Measurements from ENCODE around the gene ZCCHC7. TPM values are rescaled to one million over a fixed set of nuclear protein-coding genes. Genes with fewer than 3 reads are reported as not detected.
"Not testable (repeated sequence)": the region's sequence is repeated elsewhere in the genome, so short reads cannot be mapped to it uniquely, and the experiment has no call there.

Gene ZCCHC7
- total RNA-seq (10 to 100 TPM; 15.9 to 37.4 (median 30.2) TPM), polyA plus RNA-seq (10 to 100 TPM; 15.8 to 20.4 TPM)
- long read RNA-seq, donor 1, transcript ZCCHC7-202 (9 exons, 2,619 nt): major isoform, 20 of 95 reads
- long read RNA-seq, donor 1, partial matches to known transcripts: 31 of 95 reads
- long read RNA-seq, donor 1, other reads (novel, unspliced or antisense): 43 of 95 reads
- long read RNA-seq, donor 2, transcript ZCCHC7-202 (9 exons, 2,619 nt): major isoform, 7 of 14 reads
- long read RNA-seq, donor 2, partial matches to known transcripts: 7 of 14 reads
- long read RNA-seq, donor 2, other reads (novel, unspliced or antisense): 0 of 14 reads
- long read RNA-seq, donor 3, transcript ZCCHC7-202 (9 exons, 2,619 nt): major isoform, 14 of 31 reads
- long read RNA-seq, donor 3, partial matches to known transcripts: 3 of 31 reads
- long read RNA-seq, donor 3, other reads (novel, unspliced or antisense): 14 of 31 reads

- peak; percentile 95 to 97 (median 97) for DNase-seq
- TF ChIP-seq EP300 (IDR thresholded peaks at IDR 0.05) (no peak), POLR2A (IDR thresholded peaks at IDR 0.05) (peak; percentile 89)
- Histone ChIP-seq H3K9me3 (no peaks in the 10 kb centered on the region), H3K4me3 (peak within 1 kb of the TSS; percentile 92), H3K36me3 (no peaks in the 10 kb centered on the region), H3K27ac (peak within 1 kb of the TSS; percentile 15 to 87), H3K27me3 (no peaks in the 10 kb centered on the region), H3K4me1 (ENCODE audit: insufficient read depth) (no peaks in the 10 kb centered on the region)
- 2 to 3% (median 3%) methylated on average over 78 to 82 of the region's 82 CpGs for WGBS, 3 donors
- intact Hi-C loops (cut with DNase I): no loop called here
These were observed at the start of gene ZCCHC7 for GRCh38 chr9:37119907-37120842. Gene ZCCHC7, plus strand, starts transcription at chr9:37120574.

DNA sequence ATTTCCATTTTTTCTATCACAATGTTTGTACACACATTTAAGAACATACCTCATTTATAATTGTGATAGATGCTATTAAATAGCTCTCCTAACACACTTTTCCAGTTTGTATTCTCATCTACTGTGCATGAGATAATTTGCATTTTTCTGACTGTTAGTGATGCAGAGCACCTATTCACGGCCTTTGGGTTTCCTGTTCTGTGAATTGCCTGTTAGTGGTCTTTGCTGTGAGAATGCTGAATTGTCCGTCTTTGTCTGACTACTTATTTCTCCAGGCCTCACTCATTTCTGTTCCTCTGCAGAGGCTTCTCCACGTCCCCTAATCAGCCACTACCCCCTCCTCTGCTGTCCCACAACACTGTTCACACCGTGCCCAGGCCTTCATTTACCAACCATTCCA lies 45.6 kb upstream of the ZCCHC7 start:
- H3K4me1 ChIP-seq (ENCODE audit: insufficient read depth); H3K36me3 ChIP-seq; H3K9me3 ChIP-seq; H3K27me3 ChIP-seq; H3K27ac ChIP-seq; H3K4me3 ChIP-seq; intact Hi-C loops (cut with DNase I); DNase-seq: not testable (repeated sequence)
- WGBS, 3 donors: 68 to 71% (median 71%) methylated on average over 4 of the region's 4 CpGs

- Histone ChIP-seq H3K9me3 (no peaks in the 10 kb centered on the region), H3K27ac (peak overlapping the region; percentile 82 to 87), H3K4me3 (peak overlapping the region; percentile 94), H3K27me3 (no peaks in the 10 kb centered on the region), H3K36me3 (no peaks in the 10 kb centered on the region), H3K4me1 (ENCODE audit: insufficient read depth) (no peaks in the 10 kb centered on the region)
- 1% methylated on average over 63 of the region's 63 CpGs for WGBS, 3 donors
- peak; percentile 89 to 93 (median 91) for DNase-seq
- intact Hi-C loops (cut with DNase I): no loop called here
- TF ChIP-seq EP300 (IDR thresholded peaks at IDR 0.05): no peak
- TF ChIP-seq CTCF (IDR thresholded peaks at IDR 0.05): no peak
- TF ChIP-seq POLR2A (IDR thresholded peaks at IDR 0.05): peak; percentile 80
These were observed 40.8 kb upstream of the ZCCHC7 start for GRCh38 chr9:37079370-37080164.

DNA sequence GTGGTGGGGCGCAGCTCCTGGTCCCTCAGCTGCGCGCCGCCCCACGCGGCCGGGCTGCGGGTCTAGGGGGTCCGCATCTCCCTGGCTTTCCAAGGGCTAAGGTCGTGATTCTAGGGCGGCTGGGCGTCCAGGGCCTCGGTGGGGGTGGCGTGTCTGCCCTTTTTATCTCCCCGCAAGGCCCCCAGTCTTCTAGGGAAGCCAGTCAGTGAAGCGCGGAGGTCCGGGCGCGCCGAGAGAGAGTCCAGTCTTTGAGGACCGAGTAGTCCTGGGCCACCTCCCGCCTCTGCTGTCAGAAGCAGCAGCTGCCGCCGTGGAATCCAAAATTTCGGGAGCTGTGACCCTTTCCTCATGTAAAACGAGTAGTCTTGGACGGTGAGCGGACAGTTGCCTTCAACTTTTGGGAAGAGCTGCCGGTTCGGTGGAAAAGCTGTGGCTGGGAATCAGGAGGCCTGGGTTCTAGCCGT lies 40.2 kb upstream of the ZCCHC7 start:
- Histone ChIP-seq H3K4me3 (peak overlapping the region; percentile 94), H3K27ac (peak overlapping the region; percentile 82 to 87)
- H3K36me3 ChIP-seq; H3K27me3 ChIP-seq; H3K9me3 ChIP-seq; H3K4me1 ChIP-seq (ENCODE audit: insufficient read depth); intact Hi-C loops (cut with DNase I): not testable (repeated sequence)
- peak in 4 of 5 donors; percentile 31 to 70 (median 46) for DNase-seq
- WGBS, 3 donors: 0 to 1% (median 1%) methylated on average over 32 of the region's 32 CpGs

GRCh38 chr9:37081507-37081906 lies 38.9 kb upstream of the ZCCHC7 start:
- H3K4me3 ChIP-seq; intact Hi-C loops (cut with DNase I); H3K4me1 ChIP-seq (ENCODE audit: insufficient read depth); H3K27me3 ChIP-seq; H3K36me3 ChIP-seq; H3K9me3 ChIP-seq; H3K27ac ChIP-seq: not testable (repeated sequence)
- 96 to 98% (median 98%) methylated on average over 20 of the region's 20 CpGs for WGBS, 3 donors
- peak in 3 of 5 donors; percentile 21 to 36 (median 23) for DNase-seq
